Neuron (in vitro differentiated cells): ENCODE measurements around the gene CEP250.
"Not testable (repeated sequence)": the region's sequence is repeated elsewhere in the genome, so short reads cannot be mapped to it uniquely, and the experiment has no call there.

ENCODE experiments used
- H2AFZ ChIP-seq: one replicate; pipeline ENCODE4 v1.6.1; 2013; ENCODE audit warnings: low read depth, mild to moderate bottlenecking, inconsistent platforms, low read length, moderate library complexity
- H3K27me3 ChIP-seq: one replicate; pipeline ENCODE4 v1.6.1; 2013; ENCODE audit warnings: low read length; ENCODE audit not compliant: insufficient read depth
- H3K36me3 ChIP-seq: one replicate; pipeline ENCODE4 v1.6.1; 2013; ENCODE audit warnings: low read length; ENCODE audit not compliant: insufficient read depth
- H3K4me1 ChIP-seq: one replicate; pipeline ENCODE4 v1.6.1; 2013; ENCODE audit warnings: low read length; ENCODE audit not compliant: insufficient read depth
- H3K4me3 ChIP-seq: 2 replicates; pipeline ENCODE4 v1.5.1; 2013; ENCODE audit warnings: mild to moderate bottlenecking, low read length, moderate library complexity
- H3K9me3 ChIP-seq: one replicate; pipeline ENCODE4 v1.6.1; 2013; ENCODE audit warnings: low read length

Gene CEP250

GRCh38 chr20:35506872-35507638 lies 51.7 kb downstream of the CEP250 start:
- Histone ChIP-seq H3K4me3 (no peak overlapping the region), H3K9me3 (no peaks in the 10 kb centered on the region), H2AFZ (no peak overlapping the region), H3K36me3 (peaks cover 83% of the 10 kb centered on the region), H3K27me3 (no peaks in the 10 kb centered on the region), H3K4me1 (no peaks in the 10 kb centered on the region)

DNA sequence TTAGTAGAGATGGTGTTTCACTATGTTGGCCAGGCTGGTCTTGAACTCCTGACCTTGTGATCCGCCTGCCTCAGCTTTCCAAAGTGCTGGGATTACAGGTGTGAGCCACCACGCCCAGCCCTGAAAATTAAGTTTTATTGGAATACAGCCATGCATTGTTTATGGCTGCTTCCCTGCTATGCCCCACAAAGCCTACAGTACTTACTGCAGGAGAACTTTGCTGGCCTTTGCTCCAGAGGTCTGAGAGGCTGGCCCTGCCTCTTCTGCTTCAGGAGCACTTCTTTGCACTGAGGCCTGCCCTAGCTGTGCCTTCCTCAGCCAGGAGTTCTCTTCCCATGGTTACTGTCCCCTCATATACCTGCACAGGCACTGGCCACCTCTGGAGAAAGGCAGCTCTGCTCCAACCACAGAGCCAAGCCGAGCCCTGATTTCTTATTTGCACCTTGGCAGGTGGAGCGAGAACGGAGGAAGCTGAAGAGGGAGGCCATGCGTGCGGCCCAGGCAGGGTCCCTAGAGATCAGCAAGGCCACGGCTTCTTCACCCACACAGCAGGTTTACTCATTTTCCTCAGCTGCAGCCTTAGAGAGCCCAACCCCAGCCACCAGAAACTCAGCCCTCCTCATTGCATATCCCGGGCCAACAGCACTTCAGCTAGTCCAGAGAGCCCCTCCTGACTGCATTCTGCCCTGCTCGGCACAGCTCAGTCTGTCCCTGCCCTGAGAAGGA lies 53.3 kb downstream of the CEP250 start:
- Histone ChIP-seq H3K4me3 (no peak overlapping the region), H2AFZ (no peak overlapping the region), H3K36me3 (peaks cover 77% of the 10 kb centered on the region), H3K27me3 (no peaks in the 10 kb centered on the region), H3K9me3 (no peaks in the 10 kb centered on the region), H3K4me1 (no peaks in the 10 kb centered on the region)

DNA sequence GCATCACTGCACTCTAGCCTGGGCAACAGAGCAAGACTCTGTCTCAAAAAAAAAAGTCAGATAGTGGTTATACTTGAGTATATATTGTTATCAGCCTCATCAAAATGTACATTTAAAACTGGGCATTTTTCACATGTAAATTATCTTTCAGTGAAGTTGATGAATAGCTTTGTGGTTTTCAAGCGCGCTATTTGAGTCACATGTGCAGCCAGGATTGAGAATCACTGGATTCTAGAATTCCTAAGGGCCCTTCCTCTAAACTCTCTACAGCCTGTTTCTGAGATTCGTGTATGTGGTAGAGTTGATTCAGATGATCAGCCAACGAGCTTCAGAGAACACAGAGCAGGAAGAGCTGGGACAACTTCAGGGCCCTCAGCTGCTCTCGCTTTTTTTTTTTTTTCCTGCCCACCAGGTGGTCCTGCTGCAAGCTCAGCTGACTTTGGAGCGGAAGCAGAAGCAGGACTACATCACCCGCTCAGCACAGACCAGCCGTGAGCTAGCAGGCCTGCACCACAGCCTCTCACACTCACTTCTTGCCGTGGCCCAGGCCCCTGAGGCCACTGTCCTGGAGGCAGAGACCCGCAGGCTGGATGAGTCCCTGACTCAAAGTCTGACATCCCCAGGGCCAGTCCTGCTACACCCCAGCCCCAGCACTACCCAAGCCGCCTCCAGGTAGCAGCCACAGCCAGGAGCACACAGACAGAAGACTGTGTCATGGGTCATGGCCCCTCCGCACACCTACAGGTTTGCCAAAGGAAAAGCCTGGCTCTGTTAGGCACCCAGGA lies 55.7 kb downstream of the CEP250 start:
- no peak overlapping the region for H3K4me3 ChIP-seq
- H3K27me3 ChIP-seq: no peaks in the 10 kb centered on the region
- no peaks in the 10 kb centered on the region for H3K9me3 ChIP-seq
- no peak overlapping the region for H2AFZ ChIP-seq
- H3K4me1 ChIP-seq: no peaks in the 10 kb centered on the region
- H3K36me3 ChIP-seq: peaks cover 64% of the 10 kb centered on the region

GRCh38 chr20:35511814-35512420 lies 56.5 kb downstream of the CEP250 start:
- H3K9me3 ChIP-seq: no peaks in the 10 kb centered on the region
- H3K27me3 ChIP-seq: no peaks in the 10 kb centered on the region
- H3K4me1 ChIP-seq: no peaks in the 10 kb centered on the region
- peaks cover 58% of the 10 kb centered on the region for H3K36me3 ChIP-seq
- H2AFZ ChIP-seq: no peak overlapping the region
- H3K4me3 ChIP-seq: no peak overlapping the region

GRCh38 chr20:35514371-35514932 lies 59.1 kb downstream of the CEP250 start:
- Histone ChIP-seq H3K4me1 (no peaks in the 10 kb centered on the region), H3K4me3 (no peak overlapping the region), H3K36me3 (peaks cover 39% of the 10 kb centered on the region), H3K27me3 (no peaks in the 10 kb centered on the region), H3K9me3 (no peaks in the 10 kb centered on the region), H2AFZ (no peak overlapping the region)

DNA sequence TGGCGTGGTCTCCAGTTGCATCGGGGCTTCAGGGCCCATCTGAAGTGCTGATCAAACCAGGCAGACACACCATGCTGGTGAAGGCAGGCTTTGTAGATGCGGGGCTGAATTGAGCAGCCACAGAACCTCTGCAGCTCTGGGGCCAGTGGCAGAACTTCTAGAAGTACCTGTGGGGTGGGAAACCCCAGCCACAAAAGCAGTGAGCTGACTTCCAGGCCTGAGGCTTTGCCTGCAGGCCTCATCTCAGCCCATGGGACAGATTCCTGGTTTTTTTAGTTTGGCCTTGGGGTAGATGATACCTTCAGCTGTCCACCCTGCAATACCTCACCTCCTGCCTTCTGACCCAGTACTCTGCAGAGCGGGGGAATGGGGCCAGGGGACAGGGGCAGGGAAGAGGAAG lies 59.9 kb downstream of the CEP250 start:
- Histone ChIP-seq H3K9me3 (no peaks in the 10 kb centered on the region), H3K4me3 (no peak overlapping the region), H3K36me3 (peaks cover 31% of the 10 kb centered on the region), H3K4me1 (no peaks in the 10 kb centered on the region), H3K27me3 (no peaks in the 10 kb centered on the region), H2AFZ (no peak overlapping the region)

GRCh38 chr20:35515949-35516645 lies 60.7 kb downstream of the CEP250 start:
- Histone ChIP-seq H2AFZ (no peak overlapping the region), H3K36me3 (peaks cover 26% of the 10 kb centered on the region), H3K9me3 (no peaks in the 10 kb centered on the region)

GRCh38 chr20:35517125-35517524 lies 61.7 kb downstream of the CEP250 start:
- no peaks in the 10 kb centered on the region for H3K27me3 ChIP-seq

More at GRCh38 chr20:35515949-35516645, 60.7 kb downstream of the CEP250 start:
- Histone ChIP-seq H3K27me3 (no peaks in the 10 kb centered on the region), H3K4me1 (no peaks in the 10 kb centered on the region), H3K4me3 (no peak overlapping the region)

GRCh38 chr20:35517767-35518166 lies 62.4 kb downstream of the CEP250 start:
- H3K4me1 ChIP-seq, H2AFZ ChIP-seq, H3K4me3 ChIP-seq, H3K27me3 ChIP-seq, H3K9me3 ChIP-seq: not testable (repeated sequence)
- peaks cover 14% of the 10 kb centered on the region for H3K36me3 ChIP-seq

More at GRCh38 chr20:35517125-35517524, 61.7 kb downstream of the CEP250 start:
- no peak overlapping the region for H2AFZ ChIP-seq
- no peaks in the 10 kb centered on the region for H3K9me3 ChIP-seq
- H3K4me3 ChIP-seq: no peak overlapping the region
- H3K4me1 ChIP-seq: no peaks in the 10 kb centered on the region
- H3K36me3 ChIP-seq: peaks cover 19% of the 10 kb centered on the region

GRCh38 chr20:35518955-35519354 lies 63.6 kb downstream of the CEP250 start:
- H3K4me3 ChIP-seq: no peak overlapping the region
- H3K9me3 ChIP-seq: no peaks in the 10 kb centered on the region
- H3K4me1 ChIP-seq: no peaks in the 10 kb centered on the region
- peaks cover 6% of the 10 kb centered on the region for H3K36me3 ChIP-seq
- H2AFZ ChIP-seq: no peak overlapping the region
- no peaks in the 10 kb centered on the region for H3K27me3 ChIP-seq

DNA sequence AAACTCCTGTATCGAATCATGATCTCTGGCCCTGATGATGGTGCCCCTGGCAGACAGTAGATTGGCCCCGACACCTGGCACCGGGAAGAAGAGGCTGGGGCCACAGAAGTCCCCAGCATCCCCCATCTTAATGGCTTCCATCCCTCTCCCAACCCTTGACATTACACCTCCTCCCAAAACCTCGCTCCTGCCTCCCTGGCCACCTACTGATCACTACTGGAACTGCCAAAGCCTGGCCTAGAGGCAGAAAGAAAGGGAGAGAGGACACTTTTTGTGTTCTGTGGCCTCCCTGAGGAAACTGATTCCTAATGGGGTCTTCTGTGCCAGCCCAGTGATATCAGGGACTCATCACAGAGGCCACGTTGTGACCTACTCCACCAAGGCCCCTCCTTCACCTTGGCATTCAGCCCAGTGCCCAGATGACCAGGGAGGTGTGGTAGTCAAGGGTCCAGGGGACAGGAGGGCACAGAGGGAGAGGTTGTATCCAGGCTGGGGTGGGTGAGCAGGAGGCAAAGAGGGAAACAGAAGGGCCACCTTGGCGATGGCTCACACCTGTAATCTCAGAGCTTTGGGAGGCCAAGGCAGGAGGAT lies 68.0 kb downstream of the CEP250 start:
- Histone ChIP-seq H3K36me3 (no peaks in the 10 kb centered on the region), H3K27me3 (no peaks in the 10 kb centered on the region), H3K4me1 (no peaks in the 10 kb centered on the region), H3K4me3 (no peak overlapping the region), H3K9me3 (peaks cover 4% of the 10 kb centered on the region), H2AFZ (no peak overlapping the region)

DNA sequence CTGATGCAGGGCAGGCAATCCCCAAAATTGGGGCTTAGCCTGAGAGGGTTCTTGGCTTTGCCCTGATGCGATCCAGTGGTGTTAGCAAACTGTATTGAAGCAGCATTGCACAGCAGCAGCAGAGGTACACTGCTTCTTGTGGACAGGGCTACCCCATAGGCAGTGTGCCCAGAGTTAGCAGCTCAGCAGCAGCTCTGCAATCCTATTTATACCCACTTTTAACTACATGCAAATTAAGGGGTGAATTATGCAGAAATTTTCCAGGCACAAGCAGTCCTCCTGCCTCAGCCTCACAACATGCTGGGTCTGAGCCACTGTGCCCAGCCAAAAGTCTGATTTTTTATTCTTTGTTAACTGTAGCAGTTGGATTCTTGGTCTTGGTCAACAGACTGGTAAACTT lies 70.2 kb downstream of the CEP250 start:
- Histone ChIP-seq H3K4me3 (no peak overlapping the region), H3K27me3 (no peaks in the 10 kb centered on the region), H2AFZ (no peak overlapping the region)

More for the DNA sequence above, 70.2 kb downstream of the CEP250 start:
- H3K36me3 ChIP-seq: no peaks in the 10 kb centered on the region
- H3K9me3 ChIP-seq: peaks cover 4% of the 10 kb centered on the region
- H3K4me1 ChIP-seq: no peaks in the 10 kb centered on the region
